NCI-H2171 (cell line): Measurements from ENCODE around the gene KIF26A.
"Not testable (repeated sequence)": the region's sequence is repeated elsewhere in the genome, so short reads cannot be mapped to it uniquely, and the experiment has no call there.

Source experiments
- DNase-seq: peaks from one replicate; lab custom pipeline; 2025; lab: John Stamatoyannopoulos, UW

The KIF26A gene

DNA sequence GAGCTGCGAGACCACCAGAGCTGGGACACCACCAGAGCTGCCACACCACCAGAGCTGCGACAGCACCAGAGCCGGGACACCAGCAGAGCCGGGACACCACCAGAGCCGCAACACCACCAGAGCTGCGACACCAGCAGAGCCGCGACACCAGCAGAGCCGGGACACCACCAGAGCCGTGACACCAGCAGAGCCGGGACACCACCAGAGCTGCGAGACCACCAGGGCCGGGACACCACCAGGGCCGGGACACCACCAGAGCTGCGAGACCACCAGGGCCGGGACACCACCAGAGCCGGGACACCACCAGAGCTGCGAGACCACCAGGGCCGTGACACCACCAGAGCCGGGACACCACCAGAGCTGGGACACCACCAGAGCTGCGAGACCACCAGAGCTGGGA is 69.9 kb downstream of the KIF26A start:
- DNase-seq: not testable (repeated sequence)

DNA sequence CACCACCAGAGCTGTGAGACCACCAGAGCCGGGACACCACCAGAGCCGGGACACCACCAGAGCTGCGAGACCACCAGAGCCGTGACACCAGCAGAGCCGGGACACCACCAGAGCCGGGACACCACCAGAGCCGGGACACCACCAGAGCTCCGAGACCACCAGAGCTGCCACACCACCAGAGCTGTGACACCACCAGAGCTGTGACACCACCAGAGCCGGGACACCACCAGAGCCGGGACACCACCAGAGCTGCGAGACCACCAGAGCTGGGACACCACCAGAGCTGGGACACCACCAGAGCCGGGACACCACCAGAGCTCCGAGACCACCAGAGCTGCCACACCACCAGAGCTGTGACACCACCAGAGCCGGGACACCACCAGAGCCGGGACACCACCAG is 70.7 kb downstream of the KIF26A start:
- not testable (repeated sequence) for DNase-seq

DNA sequence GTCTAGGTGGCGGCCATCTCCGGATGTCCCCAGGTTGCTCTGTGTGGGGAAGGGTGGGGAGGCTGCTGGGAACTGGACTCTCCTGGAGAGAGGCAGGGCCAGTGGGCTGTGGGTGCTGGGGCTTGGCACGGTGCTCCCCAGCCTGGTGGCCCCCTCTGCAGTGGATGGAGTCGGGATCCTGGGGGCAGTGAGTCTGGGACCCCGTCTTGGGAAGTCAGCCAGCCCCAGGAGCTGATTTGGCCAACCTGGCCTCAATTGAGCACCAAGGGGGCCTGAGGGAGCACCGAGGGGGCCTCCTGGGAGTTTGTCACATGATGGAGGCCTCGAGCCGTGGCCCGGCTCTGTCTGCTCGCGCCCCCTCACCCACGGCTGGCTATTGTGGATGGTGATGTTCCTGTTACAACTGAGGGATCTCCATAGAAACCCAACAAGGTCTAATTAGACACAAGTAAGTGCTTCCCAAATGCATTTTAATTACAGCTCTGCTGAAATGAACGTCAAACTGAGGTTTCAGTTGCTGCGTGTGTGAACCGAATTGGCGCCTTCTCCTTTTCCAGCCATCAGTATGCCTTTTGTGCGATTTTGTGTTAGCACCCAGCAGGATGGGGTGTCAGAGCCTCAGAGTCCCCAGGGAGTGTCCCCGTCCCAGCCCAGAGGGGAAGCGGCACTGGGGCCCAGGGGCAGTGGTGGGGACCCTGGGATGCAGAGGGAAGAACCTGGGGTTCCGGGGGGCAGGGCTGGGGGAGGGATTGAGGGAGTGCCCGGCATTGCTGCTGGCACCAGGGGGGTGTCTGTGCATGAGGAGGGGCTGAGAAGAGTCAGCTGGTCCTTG is 71.8 kb downstream of the KIF26A start:
- DNase-seq: no peak

DNA sequence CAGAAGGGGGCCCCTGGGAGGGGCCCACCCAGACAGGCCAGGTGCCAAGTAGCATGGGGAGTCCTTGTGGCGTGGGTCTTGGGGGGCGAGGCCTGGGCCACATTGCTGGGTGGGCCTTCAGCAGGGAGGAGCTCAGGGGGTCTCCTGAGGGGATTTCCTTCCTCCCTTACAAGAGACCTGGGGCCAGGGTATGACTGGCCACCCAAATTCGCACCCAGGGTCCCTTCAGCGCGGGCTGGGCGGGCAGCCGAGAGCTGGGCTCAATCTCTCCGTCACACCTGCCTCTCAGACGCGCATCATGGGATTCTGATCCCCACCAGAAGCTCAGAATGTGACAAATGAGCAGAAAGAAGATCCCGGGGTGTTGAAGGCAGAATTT is 72.4 kb downstream of the KIF26A start:
- DNase-seq: no peak

DNA sequence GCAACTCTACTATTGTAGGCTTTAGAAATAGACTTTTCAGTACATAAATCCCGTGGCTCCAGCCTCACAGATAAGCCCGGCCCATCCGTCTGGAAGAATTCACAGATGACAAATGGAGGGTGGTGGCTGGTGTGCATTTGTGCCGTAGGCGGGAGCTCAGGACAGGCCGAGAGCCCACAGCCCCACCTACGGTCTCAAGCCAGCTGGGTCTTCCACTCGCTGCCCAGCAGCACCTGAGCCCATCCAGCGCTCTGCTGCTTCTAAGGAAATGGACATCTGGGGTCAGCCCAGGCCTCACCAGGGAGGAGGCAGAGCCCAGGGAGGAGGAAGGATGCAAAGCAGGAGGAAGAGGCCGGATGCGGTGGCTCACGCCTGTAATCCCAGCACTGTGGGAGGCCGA is 72.8 kb downstream of the KIF26A start:
- DNase-seq: no peak

DNA sequence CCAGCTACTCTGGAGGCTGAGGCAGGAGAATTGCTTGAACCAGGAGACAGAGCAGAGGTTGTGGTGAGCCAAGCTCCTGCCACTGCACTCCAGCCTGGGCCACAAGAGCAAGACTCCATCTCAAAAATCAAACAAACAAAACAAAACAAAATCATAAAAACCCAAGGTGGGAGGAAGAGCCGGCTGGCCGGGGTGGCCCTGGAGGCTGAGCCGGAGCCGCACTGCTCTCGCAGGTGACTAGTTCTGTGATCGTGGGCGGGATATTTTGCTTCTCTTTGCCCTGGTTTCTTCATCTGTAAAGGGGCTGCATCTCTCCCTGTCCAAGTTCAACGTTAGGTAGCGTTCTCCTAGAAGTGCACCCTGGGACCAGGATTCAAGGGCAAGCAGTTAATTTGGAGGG is 73.4 kb downstream of the KIF26A start:
- DNase-seq: no peak

DNA sequence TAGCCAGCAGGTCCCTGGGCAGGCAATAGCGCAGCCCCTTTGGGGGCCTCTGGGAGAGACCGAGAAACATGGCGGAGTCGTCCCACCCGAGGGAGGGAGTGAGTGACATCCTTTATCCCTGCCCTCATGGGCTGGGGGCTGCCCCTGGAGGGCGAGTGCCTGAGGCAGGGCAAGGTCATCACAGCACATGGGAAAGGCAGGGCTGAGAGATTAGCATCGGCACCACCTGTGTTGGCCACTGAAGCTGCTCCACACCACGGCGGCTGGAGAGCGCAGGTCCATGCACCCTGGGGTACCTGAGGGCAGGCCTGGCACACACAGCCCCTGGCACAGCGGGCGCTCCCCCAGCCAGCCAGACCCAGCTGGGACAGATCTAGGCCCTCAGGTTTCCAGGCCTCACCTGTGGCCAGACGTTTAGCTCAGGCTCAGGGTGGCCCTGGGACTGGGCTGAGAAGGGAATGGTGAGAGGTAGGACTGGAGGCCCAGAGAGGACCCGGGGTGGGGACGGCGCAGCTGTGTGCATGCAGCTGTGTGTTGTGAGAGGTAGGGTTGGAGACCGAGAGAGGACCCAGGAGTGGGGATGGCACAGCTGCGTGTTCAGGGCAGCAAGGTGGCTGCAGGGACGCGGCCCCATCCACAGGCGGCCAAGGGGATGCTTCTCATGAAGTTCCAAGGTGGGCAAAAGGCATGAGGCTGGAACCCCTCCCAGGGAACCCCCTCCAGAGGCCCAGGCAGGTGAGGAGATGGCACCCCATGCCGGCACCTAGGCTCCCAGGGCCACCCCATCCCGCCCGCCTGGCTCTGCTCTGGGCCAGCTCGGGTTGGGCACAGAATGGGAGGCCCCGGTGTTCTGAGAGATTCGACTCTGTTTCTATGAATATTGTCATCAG is 74.1 kb downstream of the KIF26A start:
- DNase-seq: no peak

DNA sequence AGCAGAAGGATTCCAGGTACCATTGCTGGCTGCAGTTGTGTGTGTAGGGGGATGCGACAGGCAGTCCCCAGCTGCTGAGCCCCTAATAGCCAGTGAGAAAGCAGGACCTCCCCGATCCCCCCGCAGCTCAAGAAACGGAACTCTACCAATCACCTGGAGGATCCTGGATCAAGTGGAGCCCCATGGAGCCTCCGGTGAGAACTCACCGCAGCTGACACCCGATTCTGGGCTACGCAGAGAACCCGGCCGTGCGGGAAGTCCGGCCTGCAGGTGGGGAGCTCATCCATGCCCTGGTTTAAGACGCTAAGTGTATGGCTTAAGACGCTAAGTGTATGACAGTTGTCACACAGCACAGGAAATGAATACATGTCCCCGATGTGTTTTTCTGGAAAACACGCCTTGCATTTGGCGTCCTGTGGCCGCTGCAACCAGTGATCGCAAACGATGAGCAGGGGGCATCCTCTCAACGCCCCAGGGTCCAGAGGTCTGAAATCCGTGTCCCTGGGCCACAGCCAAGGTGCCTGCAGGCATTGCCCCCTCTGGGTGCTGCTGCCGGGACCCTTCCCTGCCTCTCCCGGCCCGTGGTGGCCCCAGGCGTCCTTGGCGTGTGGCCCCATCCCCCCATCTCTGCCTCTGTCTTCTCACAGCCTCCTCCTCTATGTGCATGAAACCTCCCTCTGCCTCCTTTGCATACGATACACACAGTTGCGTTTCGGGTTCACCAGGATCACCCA is 75.1 kb downstream of the KIF26A start:
- DNase-seq: no peak

DNA sequence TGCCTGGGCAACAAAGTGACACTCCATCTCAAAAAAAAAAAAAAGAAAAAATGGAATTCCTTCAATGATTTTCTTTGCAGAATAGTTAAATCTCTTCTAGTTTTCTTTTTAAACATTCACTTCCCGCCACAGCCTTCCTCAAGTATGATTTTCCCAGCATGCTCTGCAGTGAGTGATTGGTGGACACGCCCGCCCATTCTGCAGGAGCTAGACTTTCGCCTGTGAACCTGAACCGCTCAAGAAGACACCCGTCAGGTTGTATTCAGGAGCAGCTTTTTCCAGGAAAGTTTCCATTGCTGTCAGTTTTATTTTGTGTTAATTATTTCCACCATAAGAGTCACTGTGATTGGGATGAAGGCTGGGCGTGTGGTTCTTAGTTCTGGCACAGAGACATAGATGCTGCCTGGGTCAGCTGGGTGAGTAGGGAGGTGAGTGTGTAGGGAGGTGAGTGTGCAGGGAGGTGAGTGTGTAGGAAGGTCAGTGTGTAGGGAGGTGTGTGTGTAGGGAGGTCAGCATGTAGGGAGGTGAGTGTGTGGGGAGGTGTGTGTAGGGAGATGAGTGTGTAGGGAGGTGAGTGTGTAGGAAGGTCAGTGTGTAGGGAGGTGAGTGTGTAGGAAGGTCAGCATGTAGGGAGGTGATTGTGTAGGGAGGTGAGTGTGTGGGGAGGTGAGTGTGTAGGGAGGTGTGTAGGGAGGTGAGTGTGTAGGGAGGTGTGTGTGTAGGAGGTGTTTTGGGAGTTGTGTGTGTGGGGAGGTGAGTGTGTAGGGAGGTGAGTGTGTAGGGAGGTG is 76.2 kb downstream of the KIF26A start:
- DNase-seq: no peak

DNA sequence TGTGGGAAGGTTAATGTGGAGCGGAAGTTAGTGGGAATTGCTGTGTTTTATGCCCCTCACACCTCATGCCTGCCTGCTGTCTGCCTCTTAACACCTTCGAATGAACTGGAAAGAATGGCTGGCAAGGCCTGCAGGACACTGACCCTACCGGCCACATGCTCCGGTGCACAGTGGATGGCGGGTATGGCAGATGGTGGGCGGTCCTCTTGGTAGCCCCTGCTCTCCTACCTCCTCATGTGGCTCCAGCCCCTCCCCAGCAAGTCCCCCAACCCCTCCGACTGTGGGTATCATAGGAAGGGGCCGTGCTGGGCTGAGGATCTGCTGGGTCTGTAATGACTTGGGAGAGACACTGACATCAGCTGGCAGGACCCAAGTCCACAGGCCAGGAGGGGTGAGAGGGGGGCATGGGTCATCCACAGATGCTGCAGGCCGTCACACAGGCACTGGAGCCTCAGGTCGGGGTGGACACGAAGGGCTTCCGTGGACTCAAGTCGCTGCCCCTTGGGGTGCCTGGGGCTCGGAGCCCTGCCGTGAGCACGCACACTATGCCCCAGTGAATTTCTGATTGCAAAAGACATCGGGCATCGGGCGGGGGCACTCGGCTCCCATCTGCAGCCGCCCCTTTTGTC is 77.4 kb downstream of the KIF26A start:
- no peak for DNase-seq

DNA sequence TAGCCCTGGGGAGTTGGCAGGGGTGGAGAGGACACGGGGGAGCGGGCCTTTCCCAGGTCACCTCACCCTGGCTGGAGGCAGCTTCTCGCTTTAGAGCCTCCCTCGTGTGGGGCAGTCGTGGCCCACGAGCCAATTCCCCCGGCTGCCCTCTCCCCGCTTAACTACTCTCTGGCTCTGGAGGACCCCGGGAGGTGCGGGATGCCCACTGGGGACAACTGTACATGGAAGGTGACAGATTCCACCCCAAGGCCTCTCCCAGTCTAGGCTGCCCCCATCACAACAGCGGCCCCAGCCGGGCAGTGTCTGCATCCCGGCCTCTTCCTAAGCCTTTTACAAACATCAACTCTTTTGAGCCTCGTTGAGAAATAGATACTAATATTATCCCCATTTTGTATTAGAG is 78.1 kb downstream of the KIF26A start:
- DNase-seq: no peak

DNA sequence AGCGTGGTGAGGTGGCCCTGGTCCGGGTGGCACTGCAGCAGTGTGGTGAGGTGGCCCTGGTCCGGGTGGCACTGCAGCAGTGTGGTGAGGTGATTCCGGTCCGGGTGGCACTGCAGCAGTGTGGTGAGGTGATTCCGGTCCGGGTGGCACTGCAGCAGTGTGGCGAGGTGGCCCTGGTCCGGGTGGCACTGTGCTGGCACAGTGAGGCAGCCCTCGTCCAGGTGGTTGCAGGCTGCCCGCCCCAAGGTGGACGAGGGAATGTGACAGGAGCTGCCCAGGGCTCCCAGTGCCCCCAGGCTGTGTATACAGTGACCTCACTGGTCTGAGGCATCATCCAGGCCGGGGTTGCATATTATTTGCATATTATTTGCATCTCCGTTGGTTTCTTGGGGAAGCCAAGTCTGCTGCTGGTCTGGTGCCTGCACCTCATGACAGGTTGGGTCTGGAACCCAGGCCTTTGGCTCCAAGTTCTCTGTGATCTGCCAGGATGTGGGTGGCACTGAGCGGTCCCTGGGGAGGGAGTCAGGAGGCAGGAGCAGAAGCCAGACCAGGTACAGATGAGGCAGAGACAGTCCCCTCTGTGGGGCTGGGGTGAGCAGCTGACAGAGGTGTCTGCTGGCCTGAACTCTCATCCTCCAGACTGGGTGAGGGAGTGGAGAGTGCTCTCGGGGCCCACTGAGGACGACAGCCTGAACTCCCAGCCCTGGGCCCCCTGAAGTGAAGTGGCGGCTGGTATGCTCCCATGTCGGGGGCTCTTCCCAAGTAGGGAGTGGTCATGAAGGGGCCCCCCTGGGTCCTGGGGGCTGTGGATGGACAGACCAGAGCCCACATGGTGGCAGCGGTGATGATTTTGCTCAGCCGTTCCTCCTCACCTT is 79.3 kb downstream of the KIF26A start:
- DNase-seq: no peak

DNA sequence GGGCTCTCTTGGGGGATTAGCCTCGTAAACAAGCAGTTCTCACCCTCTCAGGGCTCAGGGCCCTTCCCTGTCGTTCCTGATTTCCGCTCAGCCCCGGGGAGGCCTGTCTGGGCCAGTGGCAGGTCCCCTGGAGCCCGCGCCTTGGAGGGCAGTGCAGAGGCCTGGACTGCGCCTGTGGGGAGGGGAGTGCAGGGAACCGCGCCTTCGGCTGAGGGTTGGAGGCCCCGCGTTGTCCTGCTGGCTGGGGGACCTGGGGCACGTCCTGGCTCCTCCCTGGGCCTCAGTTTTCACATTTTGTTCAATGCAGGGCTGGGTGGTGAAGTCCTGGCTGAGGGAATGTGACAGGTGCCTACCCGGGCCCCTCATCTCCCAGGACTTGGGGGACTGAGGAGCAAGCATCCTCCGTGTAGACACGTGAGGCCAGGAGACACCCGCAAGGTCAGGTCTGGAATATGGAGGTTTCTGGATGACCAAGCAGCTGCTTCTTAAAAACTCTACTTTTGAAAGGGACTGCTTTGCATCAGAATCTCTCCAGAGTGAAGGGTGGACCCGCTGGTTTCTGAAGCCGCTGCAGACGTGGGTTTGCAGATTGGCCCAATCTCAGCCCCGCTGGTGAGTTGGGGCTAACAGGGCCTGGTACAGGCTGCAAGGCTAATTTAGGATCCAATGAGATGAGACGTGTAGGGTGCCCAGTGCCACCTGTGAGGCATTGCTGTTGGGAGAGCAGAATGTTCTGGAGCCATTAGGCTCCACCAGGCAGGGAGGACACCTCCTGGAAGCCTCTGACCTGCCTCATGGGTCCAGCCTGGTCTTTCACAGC is 80.2 kb downstream of the KIF26A start:
- no peak for DNase-seq

DNA sequence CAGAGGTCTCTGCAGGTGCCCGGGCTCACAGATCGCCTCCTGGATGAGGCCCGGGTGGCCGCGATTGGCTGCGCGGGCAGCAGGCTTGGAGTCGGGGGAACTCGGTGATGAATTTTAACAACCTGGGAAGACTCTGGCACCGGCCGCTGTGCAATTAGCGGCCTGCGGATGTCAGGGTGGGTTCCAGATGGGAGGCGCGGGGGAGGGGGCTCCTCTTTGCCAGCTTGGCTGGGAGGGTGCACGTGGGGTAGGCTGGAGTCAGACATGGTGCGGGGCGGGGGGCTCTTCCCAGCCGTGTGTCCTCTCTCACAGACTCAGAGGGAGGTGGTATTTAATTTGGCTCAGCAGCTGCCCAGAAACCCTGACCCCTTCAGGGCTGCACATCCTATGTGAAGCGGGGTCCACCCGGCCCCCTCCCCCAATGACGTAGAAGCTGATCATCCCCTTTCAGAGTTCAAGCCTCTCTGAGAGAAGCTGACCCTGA is 81.4 kb downstream of the KIF26A start:
- DNase-seq: peak; percentile 27

DNA sequence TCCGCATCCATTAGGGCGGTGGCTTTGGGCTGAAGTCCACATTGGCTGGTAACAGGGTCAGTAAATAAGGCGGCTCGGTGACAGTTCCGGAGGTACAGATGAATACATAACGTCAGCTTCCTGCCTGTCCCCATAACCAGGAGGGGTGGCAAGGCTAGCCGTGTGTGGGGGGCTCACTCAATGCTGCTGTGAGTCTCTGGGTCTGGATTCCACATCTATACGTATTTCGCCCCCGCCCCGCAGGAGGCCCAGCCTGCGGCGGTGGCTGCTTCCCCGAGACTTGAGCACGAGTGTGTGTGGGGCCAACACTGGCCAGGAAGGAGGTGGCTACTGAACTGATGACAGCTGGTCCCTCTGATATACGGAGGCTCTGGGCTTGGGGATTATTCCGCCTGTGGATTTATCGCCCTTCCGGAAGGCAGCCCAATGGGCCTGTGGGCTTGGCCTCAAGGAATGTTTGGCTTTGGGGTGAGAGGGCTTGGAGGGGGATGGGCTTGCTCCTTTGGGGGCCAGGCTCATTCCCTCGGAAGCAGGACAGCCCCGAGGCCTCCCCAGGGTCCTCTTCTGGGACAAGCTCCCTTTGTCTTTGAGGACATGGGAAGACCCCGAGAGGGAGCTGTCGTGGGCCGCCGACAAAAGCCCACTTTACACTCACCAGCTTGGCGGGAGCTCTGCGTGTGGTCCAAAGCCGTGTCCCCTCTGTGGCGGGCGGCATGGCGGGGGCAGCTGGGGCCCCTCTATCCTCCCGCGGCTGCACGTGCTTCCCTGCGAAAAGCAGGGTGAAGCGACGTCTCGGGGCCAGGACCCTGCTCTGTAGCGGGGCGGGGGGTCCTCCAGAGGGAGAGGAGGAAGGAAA is 82.1 kb downstream of the KIF26A start:
- no peak for DNase-seq

DNA sequence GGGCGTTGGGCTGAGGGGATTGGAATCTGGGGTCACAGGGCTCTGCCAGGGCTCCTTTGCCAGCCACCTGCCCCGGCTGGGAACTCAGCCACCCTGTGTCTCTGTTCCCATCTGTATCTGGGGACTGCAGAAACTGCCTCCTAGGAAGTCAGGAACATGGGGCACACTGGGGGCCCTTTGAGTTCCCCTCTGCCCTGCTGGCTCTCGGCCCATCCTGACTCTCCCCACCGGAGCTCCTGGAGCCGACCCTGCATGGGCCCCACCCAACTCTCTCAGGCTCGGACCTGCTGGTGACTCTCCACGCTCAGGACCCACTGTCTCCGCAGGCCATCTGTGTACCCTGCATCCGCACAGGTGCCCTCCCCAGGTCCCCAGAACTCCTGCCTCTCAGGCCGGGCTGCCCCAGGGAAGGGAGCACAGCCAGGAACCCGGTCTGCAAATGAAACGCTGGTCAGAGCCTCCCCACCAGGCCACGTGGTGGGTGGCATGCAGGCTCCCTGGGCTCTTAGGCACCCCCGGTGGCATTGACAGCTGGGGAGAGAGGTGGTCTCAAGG is 82.8 kb downstream of the KIF26A start:
- DNase-seq: no peak

DNA sequence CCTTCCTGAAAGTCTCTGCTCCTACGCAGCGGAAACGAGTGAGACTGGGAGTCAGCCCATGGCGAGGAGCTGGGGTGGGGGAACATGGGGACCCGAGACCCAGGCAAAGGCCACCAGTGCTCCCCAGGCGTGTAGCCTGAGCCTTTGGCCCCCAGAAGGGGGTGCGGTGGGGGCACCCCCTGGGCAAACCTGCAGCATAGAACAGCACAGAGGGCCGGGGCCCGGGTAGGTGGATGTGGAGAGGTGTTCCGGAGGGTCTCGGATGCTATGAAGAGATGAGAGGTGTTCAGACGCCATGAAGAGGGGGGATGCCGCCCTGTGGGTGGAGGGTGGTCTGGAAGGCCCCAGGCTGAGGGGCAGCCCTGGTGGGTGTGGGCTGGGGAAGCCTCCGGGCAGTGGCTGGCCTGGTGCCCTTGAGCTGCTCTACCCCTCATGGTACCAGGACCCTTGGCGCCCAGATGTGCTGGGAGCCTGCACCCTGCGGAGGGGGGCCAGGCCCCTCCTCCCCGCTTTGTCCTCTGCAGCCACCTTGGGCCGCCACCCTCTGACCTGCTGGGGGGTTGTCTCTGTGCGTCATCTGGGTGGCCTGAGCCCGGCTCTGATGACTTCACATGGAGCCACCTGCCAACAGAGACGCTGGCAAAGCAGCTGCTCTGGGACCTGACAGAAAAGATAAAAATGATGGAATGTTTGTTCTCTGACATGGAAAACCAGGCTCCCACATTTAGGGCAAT is 83.4 kb downstream of the KIF26A start:
- no peak for DNase-seq
